Keratinocyte (primary cell): ENCODE results near the gene QPCT. TPM values are rescaled to one million over a fixed set of nuclear protein-coding genes. Genes with fewer than 3 reads are reported as not detected.
A peak's percentile ranks its signal among the peaks of the same experiment; 100 is the strongest.
"Not testable (repeated sequence)": the region's sequence is repeated elsewhere in the genome, so short reads cannot be mapped to it uniquely, and the experiment has no call there.

ENCODE experiments used
- DNase-seq: peaks from one replicate; pipeline ENCODE4 v3.0.0-alpha.2; 2011; ENCODE audit warnings: low read depth, missing footprints, low spot score
- FAIRE-seq: peaks from 2 replicates; lab custom pipeline; 2011; peaks lifted over from hg19 to GRCh38; lab: Jason Lieb, UNC
- H2AFZ ChIP-seq: 2 replicates; pipeline ENCODE4 v1.6.0; 2012; ENCODE audit warnings: low read length, control low read depth, inconsistent platforms; ENCODE audit not compliant: control insufficient read depth
- H3K27ac ChIP-seq: 2 replicates; pipeline ENCODE4 v1.5.1; 2011; ENCODE audit warnings: low read length; ENCODE audit not compliant: control insufficient read depth, insufficient read depth
- H3K27me3 ChIP-seq: 3 replicates; pipeline ENCODE4 v1.6.0; 2011; ENCODE audit warnings: low read length; ENCODE audit not compliant: control insufficient read depth, insufficient read depth; ENCODE audit errors: extremely low read depth
- H3K36me3 ChIP-seq, 2 experiments: 2 replicates in 1 of 2; 3 replicates in 1 of 2; pipeline ENCODE4 v1.5.1; 2011; ENCODE audit warnings: low read length in 2 of 2, mild to moderate bottlenecking in 1 of 2; ENCODE audit not compliant: control insufficient read depth in 2 of 2, insufficient read depth in 2 of 2; ENCODE audit errors: extremely low read depth in 1 of 2
- H3K4me1 ChIP-seq: 3 replicates; pipeline ENCODE4 v1.5.1; 2011; ENCODE audit warnings: low read length; ENCODE audit not compliant: control insufficient read depth, insufficient read depth; ENCODE audit errors: extremely low read depth
- H3K4me2 ChIP-seq: 3 replicates; pipeline ENCODE4 v1.6.0; 2011; ENCODE audit warnings: low read depth, low read length; ENCODE audit not compliant: control insufficient read depth, insufficient read depth; ENCODE audit errors: extremely low read depth
- H3K4me3 ChIP-seq, 3 experiments: fragments of 200-600 bp in 1 of 3; sonication (generic) in 1 of 3; 2 replicates in 2 of 3; 3 replicates in 1 of 3; pipeline ENCODE4 v1.5.1; 2011 to 2016; ENCODE audit warnings: low read length in 3 of 3, mild to moderate bottlenecking in 3 of 3, control low read depth in 2 of 3, inconsistent platforms in 1 of 3, low read depth in 1 of 3, mixed read lengths in 1 of 3, mixed run types in 1 of 3, moderate library complexity in 1 of 3; ENCODE audit not compliant: control insufficient read depth in 2 of 3, insufficient read depth in 2 of 3; ENCODE audit errors: extremely low read depth in 1 of 3
- H3K79me2 ChIP-seq: 2 replicates; pipeline ENCODE4 v1.6.0; 2012; ENCODE audit warnings: low read length; ENCODE audit not compliant: control insufficient read depth, insufficient read depth
- H3K9ac ChIP-seq: 3 replicates; pipeline ENCODE4 v1.6.0; 2011; ENCODE audit warnings: low read length; ENCODE audit not compliant: control insufficient read depth, insufficient read depth; ENCODE audit errors: extremely low read depth
- H3K9me1 ChIP-seq: 3 replicates; pipeline ENCODE4 v1.6.0; 2011; ENCODE audit warnings: low read length; ENCODE audit not compliant: control insufficient read depth, insufficient read depth; ENCODE audit errors: extremely low read depth
- H3K9me3 ChIP-seq: 2 replicates; pipeline ENCODE4 v1.5.1; 2012; ENCODE audit warnings: low read depth, low read length; ENCODE audit not compliant: control insufficient read depth
- H4K20me1 ChIP-seq: 3 replicates; pipeline ENCODE4 v1.6.0; 2011; ENCODE audit warnings: low read length; ENCODE audit not compliant: control insufficient read depth, insufficient read depth; ENCODE audit errors: extremely low read depth
- CTCF ChIP-seq, 3 experiments: IDR thresholded peaks in 1 of 3; conservative IDR thresholded peaks in 1 of 3; optimal IDR thresholded peaks in 1 of 3; 2 replicates in 2 of 3; 3 replicates in 1 of 3; pipeline versions ENCODE3 to v1.5.1; 2011; ENCODE audit warnings: low read length in 3 of 3, mild to moderate bottlenecking in 3 of 3, moderate library complexity in 2 of 3, control low read depth in 1 of 3, inconsistent platforms in 1 of 3; ENCODE audit not compliant: insufficient read depth in 2 of 3; ENCODE audit errors: extremely low read depth in 1 of 3
- EZH2 ChIP-seq: IDR thresholded peaks from one replicate; pipeline ENCODE4 v1.6.1; 2012; ENCODE audit warnings: inconsistent platforms, mild to moderate bottlenecking, low read length, moderate library complexity
- dilution Hi-C: fragments of 300-500 bp; cut with MboI; formaldehyde crosslinking; loops from one replicate; pipeline ENCODE4 v1.7.0; 2020; ENCODE audit warnings: low sequenced_read_pairs; ENCODE audit not compliant: extremely low pct_ligation_motif_present
- polyA plus RNA-seq, 5 experiments: library from polyadenylated mRNA; depleted of rRNA in 3 of 5; stranded (reverse) in 3 of 5; stranded (forward) in 1 of 5; unstranded in 1 of 5; fragments of >200 nt; gene quantifications; 1 replicate in 1 of 5; 2 replicates in 3 of 5; 3 replicates in 1 of 5; pipeline versions ENCODE4 v1.2.1 to v1.2.3, GENCODE V29; 2011 to 2012; ENCODE audit warnings: missing spikeins in 2 of 5, low read depth in 1 of 5, low replicate concordance in 1 of 5

The QPCT gene
- polyA plus RNA-seq, 1 donor (not counting 4 experiments of a cell fraction or from before 2014, with no cell fraction given), result 11.6 TPM

GRCh38 chr2:37379881-37380296 lies 35.5 kb downstream of the QPCT start:
- TF ChIP-seq CTCF (optimal IDR thresholded peaks at IDR 0.05 in 1 of 3, IDR thresholded peaks at IDR 0.05 in 1 of 3, conservative IDR thresholded peaks at IDR 0.05 in 1 of 3; ENCODE audit: extremely low read depth in 1 of 3, insufficient read depth in 2 of 3, low read length in 3 of 3), result no peak
- no peak for TF ChIP-seq EZH2
- FAIRE-seq (no peak), DNase-seq (no peak)
- Histone ChIP-seq H3K4me3 (no peak overlapping the region), H3K36me3 (no peaks in the 10 kb centered on the region), H3K9me1 (no peaks in the 10 kb centered on the region), H3K27me3 (no peaks in the 10 kb centered on the region), H3K4me1 (peaks cover 23% of the 10 kb centered on the region), H3K79me2 (no peaks in the 10 kb centered on the region), H3K4me2 (no peak overlapping the region), H4K20me1 (no peaks in the 10 kb centered on the region), H3K9me3 (no peaks in the 10 kb centered on the region), H3K9ac (no peak overlapping the region), H2AFZ (no peak overlapping the region), H3K27ac (no peak overlapping the region)
- dilution Hi-C loops, result no loop called here

GRCh38 chr2:37380787-37381186 lies 36.4 kb downstream of the QPCT start:
- H2AFZ ChIP-seq, DNase-seq, FAIRE-seq, H3K9me1 ChIP-seq, H3K27me3 ChIP-seq, H3K9ac ChIP-seq, dilution Hi-C loops, H3K9me3 ChIP-seq, H3K4me2 ChIP-seq, H3K27ac ChIP-seq, H3K36me3 ChIP-seq, H3K4me3 ChIP-seq, H4K20me1 ChIP-seq, H3K79me2 ChIP-seq: not testable (repeated sequence)
- peaks cover 23% of the 10 kb centered on the region for H3K4me1 ChIP-seq

GRCh38 chr2:37384261-37384660 lies 39.8 kb downstream of the QPCT start:
- H3K27ac ChIP-seq, H3K9me1 ChIP-seq, dilution Hi-C loops, H4K20me1 ChIP-seq, H3K79me2 ChIP-seq, H3K4me2 ChIP-seq, FAIRE-seq, H3K4me3 ChIP-seq, H3K27me3 ChIP-seq, H3K9me3 ChIP-seq, DNase-seq, H3K36me3 ChIP-seq, H3K9ac ChIP-seq: not testable (repeated sequence)
- Histone ChIP-seq H3K4me1 (peaks cover 23% of the 10 kb centered on the region), H2AFZ (peak overlapping the region; percentile 37)
